Esophagus squamous epithelium (tissue), 5 donors: Measurements from ENCODE around the gene ZNF747. TPM values are rescaled to one million over a fixed set of nuclear protein-coding genes. Genes with fewer than 3 reads are reported as not detected.
"Not testable (repeated sequence)": the region's sequence is repeated elsewhere in the genome, so short reads cannot be mapped to it uniquely, and the experiment has no call there.

Experiments
- DNase-seq: peaks from one replicate; lab custom pipeline; 2025; lab: John Stamatoyannopoulos, UW
- H3K27ac ChIP-seq, 4 donors: fragments of 200-600 bp; sonication (generic); one replicate each; pipeline ENCODE4 v1.5.1; 2016 to 2019; ENCODE audit warnings: mild to moderate bottlenecking in 1 of 4
- H3K27me3 ChIP-seq, 4 donors: fragments of 200-600 bp; sonication (generic); 1 replicate in 3 of 4; 2 replicates in 1 of 4; pipeline versions ENCODE4 v1.5.1 to v1.6.0; 2017 to 2021; ENCODE audit warnings: antibody characterized with exemption in 1 of 4
- H3K36me3 ChIP-seq, 3 donors: fragments of 200-600 bp; sonication (generic); one replicate each; pipeline ENCODE4 v1.5.1; 2016 to 2019
- H3K4me1 ChIP-seq, 3 donors: fragments of 200-600 bp; sonication (generic); one replicate each; pipeline ENCODE4 v1.5.1; 2017 to 2019
- H3K4me3 ChIP-seq, 4 donors: fragments of 200-600 bp; sonication (generic); 1 replicate in 3 of 4; 2 replicates in 1 of 4; pipeline ENCODE4 v1.5.1; 2016 to 2019; ENCODE audit warnings: mild to moderate bottlenecking in 2 of 4, moderate library complexity in 1 of 4
- H3K9me3 ChIP-seq, 3 donors: fragments of 200-600 bp; sonication (generic); one replicate each; pipeline ENCODE4 v1.5.1; 2016 to 2019
- POLR2A ChIP-seq, 4 donors: fragments of 450-650 bp; IDR thresholded peaks; one replicate each; pipeline ENCODE4 v1.6.1; 2017; ENCODE audit warnings: antibody characterized with exemption in 4 of 4, mild to moderate bottlenecking in 4 of 4, moderate library complexity in 3 of 4
- WGBS, 2 donors: methylation state at CpG; one replicate each; pipeline ENCODE4 v1.1.5; 2018; 5-methylcytosine and 5-hydroxymethylcytosine counted together
- intact Hi-C: fragments of 100-400 bp; cut with DNase I; formaldehyde crosslinking; loops from one replicate; pipeline ENCODE4 v1.15.0; 2022
- total RNA-seq, 4 donors: library from RNA; depleted of rRNA; stranded (reverse); fragments of >200 nt; gene quantifications; one replicate each; pipeline ENCODE4 v1.1.0, GENCODE V29; 2016
- TF ChIP-seq, protein P1 (sequence below), 6 experiments: fragments of 450-650 bp in 4 of 6; fragments of 200-600 bp in 2 of 6; sonication (generic) in 2 of 6; IDR thresholded peaks; one replicate each; pipeline ENCODE4 v1.5.1; 2016 to 2019; ENCODE audit warnings: antibody characterized with exemption in 6 of 6, mild to moderate bottlenecking in 4 of 6, moderate library complexity in 4 of 6
- donor health status: DM: yes; HTN: yes; CAD: no.

Gene ZNF747
- total RNA-seq, 4 donors from 2014 or later: 7.2 to 12.4 (median 8.3) TPM

- no peak overlapping the region for H3K27ac ChIP-seq
Measured at GRCh38 chr16:30548416-30549253, 14.0 kb upstream of the ZNF747 start.

GRCh38 chr16:30546115-30546514 is 11.5 kb upstream of the ZNF747 start:
- H3K4me3 ChIP-seq: no peak overlapping the region
- no peaks in the 10 kb centered on the region for H3K9me3 ChIP-seq
- no peaks in the 10 kb centered on the region for H3K36me3 ChIP-seq
- intact Hi-C loops: no loop called here
- TF ChIP-seq POLR2A (IDR thresholded peaks at IDR 0.05): no peak
- TF ChIP-seq, protein P1, sequence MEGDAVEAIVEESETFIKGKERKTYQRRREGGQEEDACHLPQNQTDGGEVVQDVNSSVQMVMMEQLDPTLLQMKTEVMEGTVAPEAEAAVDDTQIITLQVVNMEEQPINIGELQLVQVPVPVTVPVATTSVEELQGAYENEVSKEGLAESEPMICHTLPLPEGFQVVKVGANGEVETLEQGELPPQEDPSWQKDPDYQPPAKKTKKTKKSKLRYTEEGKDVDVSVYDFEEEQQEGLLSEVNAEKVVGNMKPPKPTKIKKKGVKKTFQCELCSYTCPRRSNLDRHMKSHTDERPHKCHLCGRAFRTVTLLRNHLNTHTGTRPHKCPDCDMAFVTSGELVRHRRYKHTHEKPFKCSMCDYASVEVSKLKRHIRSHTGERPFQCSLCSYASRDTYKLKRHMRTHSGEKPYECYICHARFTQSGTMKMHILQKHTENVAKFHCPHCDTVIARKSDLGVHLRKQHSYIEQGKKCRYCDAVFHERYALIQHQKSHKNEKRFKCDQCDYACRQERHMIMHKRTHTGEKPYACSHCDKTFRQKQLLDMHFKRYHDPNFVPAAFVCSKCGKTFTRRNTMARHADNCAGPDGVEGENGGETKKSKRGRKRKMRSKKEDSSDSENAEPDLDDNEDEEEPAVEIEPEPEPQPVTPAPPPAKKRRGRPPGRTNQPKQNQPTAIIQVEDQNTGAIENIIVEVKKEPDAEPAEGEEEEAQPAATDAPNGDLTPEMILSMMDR (IDR thresholded peaks at IDR 0.05): no peak
- no peak for DNase-seq
- peaks cover 0 to 1% (median 0%) of the 10 kb centered on the region in 3 donors for H3K4me1 ChIP-seq
- no peaks in the 10 kb centered on the region for H3K27me3 ChIP-seq
- no peak overlapping the region for H3K27ac ChIP-seq
- 69 to 85% methylated on average over 8 of the region's 8 CpGs for WGBS, 2 donors

More at GRCh38 chr16:30548416-30549253, 14.0 kb upstream of the ZNF747 start:
- TF ChIP-seq POLR2A (IDR thresholded peaks at IDR 0.05): no peak
- TF ChIP-seq, protein P1 (IDR thresholded peaks at IDR 0.05): no peak
- DNase-seq: no peak
- no peak overlapping the region for H3K4me3 ChIP-seq
- WGBS, 2 donors: 77 to 82% methylated on average over 8 of the region's 8 CpGs
- intact Hi-C loops: no loop called here
- H3K27me3 ChIP-seq: no peaks in the 10 kb centered on the region
- H3K36me3 ChIP-seq: peaks cover 0 to 12% (median 0%) of the 10 kb centered on the region in 3 donors
- no peaks in the 10 kb centered on the region for H3K9me3 ChIP-seq
- H3K4me1 ChIP-seq: peaks cover 0 to 14% (median 4%) of the 10 kb centered on the region in 3 donors

- H3K4me3 ChIP-seq: no peak overlapping the region
- H3K4me1 ChIP-seq: no peaks in the 10 kb centered on the region
- H3K36me3 ChIP-seq: no peaks in the 10 kb centered on the region
- 78 to 82% methylated on average over 5 of the region's 5 CpGs for WGBS, 2 donors
- H3K27ac ChIP-seq: no peak overlapping the region
- no peak for DNase-seq
- no peaks in the 10 kb centered on the region for H3K27me3 ChIP-seq
- H3K9me3 ChIP-seq: no peaks in the 10 kb centered on the region
- TF ChIP-seq, protein P1 (IDR thresholded peaks at IDR 0.05): no peak
- TF ChIP-seq POLR2A (IDR thresholded peaks at IDR 0.05): no peak
- intact Hi-C loops: no loop called here
Measured at GRCh38 chr16:30543067-30543466, 8.4 kb upstream of the ZNF747 start.

DNA sequence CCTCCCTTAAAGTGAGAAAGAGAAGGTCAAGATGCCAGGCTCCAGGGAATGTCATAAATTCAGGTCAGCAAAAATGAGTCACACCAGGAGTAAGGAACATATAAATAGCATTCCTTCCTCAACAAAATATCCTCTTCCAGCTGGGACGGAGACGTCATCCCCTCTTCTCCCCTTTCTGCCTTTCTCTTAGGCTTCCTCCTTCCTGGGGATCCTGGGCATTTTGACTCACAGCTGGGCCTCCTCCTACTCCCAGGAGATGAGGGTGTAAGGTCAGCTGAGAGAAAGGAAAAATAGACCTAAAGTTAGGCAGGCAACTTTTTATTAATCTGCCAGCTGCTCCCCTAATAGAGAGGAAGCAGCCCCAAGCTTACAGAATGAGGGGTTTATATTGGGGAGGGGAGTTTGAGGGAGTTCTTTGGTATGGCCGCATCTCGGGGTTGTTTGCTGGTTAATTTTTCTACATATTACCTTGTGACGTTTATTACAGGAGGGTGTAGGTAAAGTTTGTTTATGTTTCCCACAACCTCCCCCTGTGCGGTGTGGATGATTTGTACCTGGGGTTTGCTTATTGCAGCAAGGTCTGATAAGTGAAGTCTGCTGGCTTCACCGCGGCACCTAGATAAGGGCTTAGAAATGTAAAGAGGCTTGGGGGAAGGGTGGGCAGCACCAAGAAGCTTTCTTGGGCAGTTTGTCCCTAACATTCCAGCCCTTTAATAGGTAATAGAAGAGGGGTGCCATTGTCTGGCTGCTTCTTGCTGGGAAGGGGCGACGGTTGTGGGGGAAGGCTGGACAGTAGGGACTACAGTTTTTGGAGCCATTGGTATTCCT is 7.1 kb upstream of the ZNF747 start:
- intact Hi-C loops: no loop called here
- Histone ChIP-seq H3K4me1 (peaks cover 0 to 3% (median 0%) of the 10 kb centered on the region in 3 donors), H3K27ac (no peak overlapping the region), H3K4me3 (no peak overlapping the region), H3K27me3 (no peaks in the 10 kb centered on the region), H3K9me3 (no peaks in the 10 kb centered on the region), H3K36me3 (no peaks in the 10 kb centered on the region)
- WGBS, 2 donors: 70 to 81% methylated on average over 9 to 10 of the region's 10 CpGs
- TF ChIP-seq, protein P1 (IDR thresholded peaks at IDR 0.05): no peak
- no peak for TF ChIP-seq POLR2A (IDR thresholded peaks at IDR 0.05)
- DNase-seq: no peak

DNA sequence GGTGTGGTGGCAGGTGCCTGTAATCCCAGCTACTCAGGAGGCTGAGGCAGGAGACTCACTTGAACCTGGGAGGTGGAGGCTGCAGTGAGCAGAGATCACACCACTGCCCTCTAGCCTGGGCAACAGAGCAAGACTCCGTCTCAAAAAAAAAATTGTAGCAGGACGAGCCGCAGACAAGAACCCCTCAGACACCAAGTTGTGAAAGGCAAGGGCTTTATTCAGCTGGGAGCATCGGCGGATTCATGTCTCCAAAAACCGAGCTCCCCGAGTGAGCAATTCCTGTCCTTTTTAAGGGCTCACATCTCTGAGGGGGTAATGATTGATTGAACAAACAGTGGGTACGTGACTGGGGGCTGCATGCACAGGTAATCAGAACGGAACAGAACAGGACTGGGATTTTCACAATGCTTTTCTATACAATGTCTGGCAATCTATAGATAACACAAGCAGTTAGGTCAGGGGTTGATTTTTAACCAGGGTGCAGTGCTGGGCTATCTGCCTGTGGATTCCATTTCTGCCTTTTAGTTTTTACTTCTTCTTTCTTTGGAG is 6.3 kb upstream of the ZNF747 start:
- H3K27ac ChIP-seq, H3K27me3 ChIP-seq, DNase-seq, intact Hi-C loops, H3K4me3 ChIP-seq, H3K9me3 ChIP-seq, H3K36me3 ChIP-seq: not testable (repeated sequence)
- 74 to 78% methylated on average over 8 to 9 of the region's 9 CpGs for WGBS, 2 donors
- peaks cover 2 to 10% (median 3%) of the 10 kb centered on the region in 3 donors for H3K4me1 ChIP-seq

- peaks cover 6 to 19% (median 11%) of the 10 kb centered on the region in 3 donors for H3K4me1 ChIP-seq
- H3K27ac ChIP-seq, H3K36me3 ChIP-seq, H3K4me3 ChIP-seq, DNase-seq, H3K9me3 ChIP-seq, intact Hi-C loops, H3K27me3 ChIP-seq: not testable (repeated sequence)
- WGBS, 2 donors: 87 to 94% methylated on average over 9 to 10 of the region's 13 CpGs
Measured at GRCh38 chr16:30539986-30540526, 5.4 kb upstream of the ZNF747 start.
